ENCODE results near the gene SAMD15. TPM values are rescaled to one million over a fixed set of nuclear protein-coding genes. Genes with fewer than 3 reads are reported as not detected.
"Not testable (repeated sequence)": the region's sequence is repeated elsewhere in the genome, so short reads cannot be mapped to it uniquely, and the experiment has no call there.

The SAMD15 gene
- total RNA-seq, 1 donor from 2014 or later = 12.6 TPM

DNA sequence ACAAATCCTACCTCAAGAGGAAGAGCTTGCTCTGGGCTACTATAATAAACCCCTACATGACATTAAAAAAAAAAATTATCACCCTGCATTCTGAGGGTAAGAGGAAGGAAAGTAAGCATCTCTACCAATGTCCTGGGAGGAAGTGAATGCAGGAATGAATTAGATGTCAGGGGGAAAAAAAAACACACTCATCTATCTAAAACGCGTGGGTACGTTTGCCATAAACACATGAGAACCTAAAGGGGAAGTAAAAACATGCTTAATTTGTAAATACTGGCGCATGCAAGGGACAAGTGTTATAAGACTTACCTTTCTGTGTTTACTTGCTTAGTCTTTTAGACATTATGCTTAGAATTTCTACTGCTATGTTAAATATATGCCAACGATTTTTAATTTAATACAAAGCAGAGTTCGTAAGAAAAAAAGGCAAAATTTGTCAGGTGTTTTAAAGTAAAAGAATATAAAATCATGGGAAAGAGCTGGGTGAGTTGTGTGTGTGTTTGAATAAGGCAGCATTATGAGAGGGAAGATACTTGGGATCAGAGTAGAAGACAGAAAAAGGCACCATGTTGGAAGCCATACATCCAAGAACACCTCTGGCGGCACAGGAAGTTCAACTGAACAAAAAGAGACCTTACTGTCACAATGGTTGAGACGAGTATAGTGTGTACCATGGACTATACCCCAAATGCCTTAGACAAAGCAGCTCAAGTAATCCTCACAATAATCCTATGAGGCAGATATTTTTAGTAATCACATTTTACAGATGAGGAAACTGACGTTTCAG lies 1.8 kb upstream of the SAMD15 start:
- no peak for FAIRE-seq

DNA sequence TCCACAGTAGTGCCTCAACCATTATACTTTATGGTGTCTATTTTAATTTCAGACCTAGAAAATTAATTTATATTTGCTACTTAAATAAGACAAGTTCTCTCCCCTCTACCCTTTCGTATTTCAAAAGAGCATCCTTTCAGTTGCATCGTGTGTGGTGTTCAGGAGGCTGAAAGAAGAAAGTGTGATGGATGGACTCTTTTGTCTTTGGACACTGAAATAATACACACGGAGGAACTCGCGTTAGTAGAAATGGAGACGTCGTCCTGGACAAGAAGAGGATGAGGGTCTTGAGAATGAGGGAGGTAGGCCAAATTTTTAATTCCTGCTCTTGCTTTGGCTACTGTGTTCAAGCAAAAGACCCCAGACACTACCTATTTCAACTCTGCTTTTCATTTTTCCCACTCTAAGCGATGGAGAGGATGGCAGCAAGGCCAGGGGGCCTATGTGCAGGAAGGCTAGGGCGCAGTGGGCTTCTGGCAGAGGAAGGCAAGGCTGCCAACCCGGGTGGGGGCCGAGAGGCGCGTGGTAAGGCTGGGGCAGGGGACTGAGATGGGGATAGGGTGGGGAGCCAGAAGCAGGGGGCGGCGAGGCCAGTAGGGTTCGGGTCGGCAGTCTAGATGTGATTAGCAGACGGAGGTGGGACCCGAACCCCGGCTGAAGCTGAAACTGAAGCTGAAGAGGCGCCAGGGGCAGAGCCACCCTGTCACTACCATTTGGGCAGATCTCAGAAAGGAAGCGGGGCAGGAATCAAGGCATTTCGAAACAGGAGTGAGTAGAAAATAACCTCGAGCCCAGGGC lies 1.0 kb upstream of the SAMD15 start:
- DNase-seq (ENCODE audit: low spot score in 2 of 2) (peak in 1 of 2 donors; percentile 27), FAIRE-seq (no peak)

More for the DNA sequence above, 1.8 kb upstream of the SAMD15 start:
- DNase-seq (ENCODE audit: low spot score in 2 of 2) = no peak

DNA sequence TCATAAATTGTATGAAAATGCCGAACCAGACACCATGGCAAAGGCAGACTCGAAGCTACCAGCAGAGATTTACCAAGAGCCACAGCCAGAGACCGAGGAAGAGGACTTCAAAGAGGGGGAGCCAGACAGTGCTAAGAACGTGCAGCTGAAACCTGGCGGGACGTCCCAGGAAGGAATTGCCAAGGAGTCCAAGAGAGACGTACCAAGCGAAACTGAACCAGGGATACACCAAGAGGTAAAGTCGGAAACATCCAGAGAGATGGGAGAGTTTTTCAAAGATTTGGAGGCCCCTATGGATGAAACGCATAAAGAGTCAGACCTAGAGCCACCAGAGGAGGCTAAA lies 294 bp downstream of the SAMD15 start:
- FAIRE-seq (no peak), DNase-seq (ENCODE audit: low spot score in 2 of 2) (no peak)

DNA sequence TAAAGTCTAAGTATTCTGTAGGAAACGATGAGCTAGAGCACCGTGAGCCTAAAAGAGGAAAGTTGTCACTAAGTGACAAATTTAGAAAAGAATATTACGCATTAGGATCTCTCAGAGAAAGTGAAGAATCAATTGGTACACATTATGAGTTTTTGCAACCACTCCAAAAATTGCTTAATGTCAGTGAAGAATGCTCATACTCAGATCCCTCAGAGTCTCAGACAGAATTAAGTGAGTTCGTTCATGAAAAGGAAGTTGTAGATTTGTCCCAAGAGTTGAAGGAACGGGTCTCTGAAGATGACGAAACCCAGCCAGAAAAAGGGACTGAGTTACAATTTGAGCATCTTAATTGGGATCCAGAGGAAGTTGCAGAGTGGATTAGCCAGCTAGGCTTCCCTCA lies 1.5 kb downstream of the SAMD15 start:
- DNase-seq (ENCODE audit: low spot score in 2 of 2) (no peak), FAIRE-seq (no peak)

DNA sequence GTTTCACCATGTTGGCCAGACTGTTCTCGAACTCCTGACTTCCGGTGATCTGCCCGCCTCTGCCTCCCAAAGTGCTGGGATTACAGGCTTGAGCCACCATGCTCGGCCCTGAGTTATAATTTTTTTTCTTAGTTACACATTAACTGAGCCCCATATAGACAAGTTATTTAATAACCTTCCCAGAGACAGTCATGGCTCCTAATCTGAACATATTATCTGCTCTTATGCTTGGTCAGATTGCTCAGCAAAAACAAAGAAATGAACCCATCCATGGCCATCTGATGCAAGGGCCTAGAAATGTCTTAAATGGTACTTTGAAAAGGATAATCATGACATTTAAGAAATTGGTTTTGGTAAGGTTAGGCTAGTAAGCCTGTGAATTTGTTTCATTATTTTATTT lies 13.0 kb downstream of the SAMD15 start:
- DNase-seq (ENCODE audit: low spot score in 2 of 2) (no peak), FAIRE-seq (no peak)

DNA sequence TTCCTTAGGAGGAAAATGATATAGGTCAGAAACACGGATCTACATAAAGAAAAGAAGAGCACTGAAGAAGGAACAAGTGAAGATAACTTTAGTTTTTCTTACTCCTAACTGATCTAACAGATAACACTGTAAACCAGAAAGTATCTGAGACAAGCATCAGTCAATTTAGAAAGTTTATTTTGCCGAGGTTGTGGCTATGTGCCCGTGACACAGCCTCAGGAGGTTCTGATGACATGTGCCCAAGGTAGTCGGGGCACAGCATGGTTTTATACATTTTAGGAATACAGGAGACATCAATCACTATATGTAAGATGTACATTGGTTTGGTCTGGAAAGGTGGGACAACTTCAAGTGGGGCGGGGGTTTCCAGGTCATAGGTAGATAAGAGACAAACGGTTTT lies 23.0 kb downstream of the SAMD15 start:
- FAIRE-seq = no peak
- no peak for DNase-seq (ENCODE audit: low spot score in 2 of 2)

DNA sequence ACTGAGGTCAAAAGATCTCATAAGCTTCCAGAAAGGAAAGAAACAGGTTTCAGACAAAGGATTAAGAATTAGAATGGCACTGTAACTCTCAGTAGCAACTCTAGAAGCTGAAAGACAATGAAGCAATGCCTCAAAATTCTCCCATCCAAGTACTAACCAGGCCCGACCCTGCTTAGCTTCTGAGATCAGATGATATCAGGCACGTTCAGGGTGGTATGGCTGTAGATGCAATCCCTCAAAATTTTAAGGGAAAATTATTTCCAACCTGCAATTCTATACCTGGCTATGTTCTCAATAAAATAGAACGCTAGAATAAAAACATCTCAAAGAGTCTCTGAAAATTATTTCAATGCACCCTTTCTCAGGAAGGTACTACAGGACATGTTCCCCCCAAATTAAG lies 26.6 kb downstream of the SAMD15 start:
- DNase-seq (ENCODE audit: low spot score in 2 of 2) (no peak), FAIRE-seq (no peak)

DNA sequence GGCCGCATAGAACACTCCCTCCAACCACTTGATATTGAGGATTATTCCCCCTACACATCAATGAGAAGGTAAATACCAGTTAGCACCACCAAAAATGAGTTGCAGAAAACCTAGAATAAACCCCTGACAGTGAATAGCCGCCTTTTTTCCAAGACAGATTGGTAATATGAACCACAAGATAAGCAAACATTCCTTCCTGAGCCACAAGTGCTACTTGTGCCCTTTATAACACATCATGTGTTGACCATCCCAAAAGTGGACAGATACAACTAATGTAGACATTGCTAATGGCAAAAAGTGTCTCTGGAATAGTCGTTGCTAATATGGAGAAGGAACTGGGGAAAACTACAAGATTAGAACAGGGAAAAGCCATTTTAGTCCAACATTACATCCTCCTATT lies 28.9 kb downstream of the SAMD15 start:
- DNase-seq (ENCODE audit: low spot score in 2 of 2) (no peak), FAIRE-seq (no peak)

DNA sequence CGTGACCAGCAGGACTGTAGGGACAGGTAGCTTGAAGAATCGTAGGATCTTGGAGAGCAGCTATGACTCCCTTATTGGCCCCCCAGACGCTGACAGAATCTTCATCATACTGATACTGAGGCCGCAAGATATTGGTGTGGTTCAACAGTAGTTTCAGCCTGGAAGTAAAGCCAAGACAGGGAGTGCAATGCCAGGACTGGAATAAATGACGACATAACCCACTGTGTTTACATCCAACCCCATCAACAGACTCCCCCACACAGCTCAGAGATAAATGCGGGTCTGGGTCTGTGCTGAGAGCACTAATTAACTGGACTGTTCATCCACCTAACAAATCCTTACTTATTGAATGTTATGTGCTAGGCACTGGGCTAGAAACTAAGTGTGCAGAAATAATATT lies 29.5 kb downstream of the SAMD15 start:
- DNase-seq (ENCODE audit: low spot score in 2 of 2) = no peak
- no peak for FAIRE-seq

DNA sequence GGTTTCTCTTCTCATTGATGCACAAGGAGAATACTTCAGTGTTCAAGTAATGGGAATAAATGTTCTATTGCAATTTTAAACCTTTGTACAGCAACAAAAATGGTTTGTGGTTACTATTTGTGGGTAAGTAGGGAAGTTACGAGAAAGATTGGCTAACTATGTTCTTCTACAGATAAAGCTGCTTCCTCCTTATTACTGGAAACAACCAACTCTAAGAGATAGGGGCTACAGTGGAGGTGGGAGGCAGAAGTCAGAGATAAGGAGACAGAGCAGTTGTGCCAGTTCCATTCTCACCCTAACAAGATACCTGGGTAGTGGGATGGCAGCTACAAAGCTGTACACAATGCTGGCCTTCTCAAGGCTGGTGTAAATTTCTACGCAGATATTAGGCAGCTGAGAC lies 30.0 kb downstream of the SAMD15 start:
- DNase-seq (ENCODE audit: low spot score in 2 of 2) (no peak), FAIRE-seq (no peak)

DNA sequence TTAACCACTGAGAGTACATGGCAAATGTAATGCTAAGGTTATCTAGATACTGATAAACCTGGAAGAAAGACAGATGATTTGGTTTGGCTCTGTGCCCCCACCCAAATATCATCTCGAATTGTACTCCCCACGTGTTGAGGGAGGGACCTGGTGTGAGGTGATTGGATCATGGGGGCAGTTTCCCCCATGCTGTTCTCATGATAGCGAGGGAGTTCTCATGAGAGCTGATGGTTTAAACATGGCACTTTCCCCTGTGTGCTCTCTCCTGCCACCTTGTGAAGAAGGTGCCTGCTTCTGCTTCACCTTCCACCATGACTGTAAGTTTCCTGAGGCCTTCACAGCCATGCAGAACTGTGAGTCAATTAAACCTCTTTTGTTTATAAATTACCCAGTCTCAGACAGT lies 32.0 kb downstream of the SAMD15 start:
- FAIRE-seq (no peak), DNase-seq (ENCODE audit: low spot score in 2 of 2) (no peak)

DNA sequence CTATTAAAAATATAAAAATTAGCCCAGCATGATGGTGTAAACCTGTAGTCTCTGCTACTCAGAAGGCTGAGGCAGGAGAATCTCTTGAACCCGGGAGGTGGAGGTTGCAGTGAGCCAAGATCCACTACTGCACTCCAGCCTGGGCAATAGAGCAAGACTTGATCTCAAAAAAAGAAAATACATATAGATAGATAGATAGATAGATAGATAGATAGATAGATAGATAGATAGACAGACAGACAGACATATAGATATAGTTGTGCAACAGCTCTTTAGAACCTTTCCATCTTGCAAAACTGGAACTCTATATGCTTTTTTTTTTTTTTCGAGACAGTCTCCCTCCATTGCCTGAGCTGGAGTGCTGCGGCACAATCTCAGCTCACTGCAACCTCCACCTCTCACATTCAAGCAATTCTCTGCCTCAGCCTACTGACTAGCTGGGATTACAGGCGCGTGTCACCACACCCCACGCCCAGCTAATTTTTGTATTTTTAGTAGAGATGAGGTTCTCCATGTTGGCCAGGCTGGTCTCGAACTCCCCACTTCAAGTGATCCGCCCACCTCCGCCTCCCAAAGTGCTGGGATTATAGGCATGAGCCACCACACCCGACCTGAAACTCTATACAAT lies 38.3 kb downstream of the SAMD15 start:
- DNase-seq (ENCODE audit: low spot score in 2 of 2); FAIRE-seq: not testable (repeated sequence)

DNA sequence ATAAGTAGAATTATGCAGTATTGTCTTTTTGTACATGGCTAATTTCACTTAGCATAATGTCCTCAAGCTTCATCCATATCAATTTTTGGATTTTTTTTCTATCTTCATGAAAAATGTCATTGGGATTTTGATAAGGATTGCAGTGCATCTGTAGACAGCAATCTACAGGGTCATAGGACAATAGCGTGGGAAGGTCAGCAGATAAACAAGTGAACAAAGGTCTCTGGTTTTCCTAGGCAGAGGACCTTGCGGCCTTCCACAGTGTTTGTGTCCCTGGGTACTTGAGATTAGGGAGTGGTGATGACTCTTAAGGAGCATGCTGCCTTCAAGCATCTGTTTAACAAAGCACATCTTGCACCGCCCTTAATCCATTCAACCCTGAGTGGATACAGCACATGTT lies 38.9 kb downstream of the SAMD15 start:
- not testable (repeated sequence) for DNase-seq (ENCODE audit: low spot score in 2 of 2); FAIRE-seq

DNA sequence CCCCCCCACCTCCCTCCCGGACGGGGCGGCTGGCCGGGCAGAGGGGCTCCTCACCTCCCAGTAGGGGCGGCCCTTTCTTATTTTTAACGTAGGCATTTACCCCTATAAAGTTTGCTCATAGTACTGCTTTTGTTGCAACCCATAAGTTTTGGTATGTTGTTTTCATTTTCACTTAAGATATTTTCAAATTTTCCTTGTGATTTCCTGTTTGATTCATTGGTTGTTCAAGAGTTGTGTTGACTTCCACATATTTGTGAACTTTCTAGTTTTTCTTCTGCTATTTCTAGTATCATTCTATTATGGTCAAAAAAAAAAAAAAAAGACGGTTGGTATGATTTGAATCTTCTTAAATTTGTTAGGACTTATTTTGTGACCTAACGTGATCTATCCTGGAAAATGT lies 39.7 kb downstream of the SAMD15 start:
- no peak for FAIRE-seq

DNA sequence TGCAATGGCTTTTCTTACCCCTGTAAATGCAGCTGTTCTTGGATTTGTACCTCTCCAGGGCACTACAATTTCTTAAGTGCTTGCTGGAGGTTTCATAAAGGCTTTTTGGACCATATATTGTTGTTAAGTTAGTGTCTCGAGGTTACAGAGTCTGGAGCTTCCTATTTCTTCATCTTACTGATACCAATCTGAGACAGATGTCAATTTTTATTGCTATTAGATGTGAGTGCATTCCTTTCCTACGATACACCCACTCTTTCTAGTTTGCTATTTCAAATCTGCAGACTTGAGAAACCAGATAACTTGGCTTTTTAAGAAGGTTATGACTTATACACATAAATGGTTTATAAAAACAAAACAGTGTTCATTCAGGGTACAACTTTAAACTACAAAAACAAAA lies 44.0 kb downstream of the SAMD15 start:
- DNase-seq (ENCODE audit: low spot score in 2 of 2) (no peak), FAIRE-seq (no peak)

More for the DNA sequence above, 39.7 kb downstream of the SAMD15 start:
- DNase-seq (ENCODE audit: low spot score in 2 of 2) = no peak

DNA sequence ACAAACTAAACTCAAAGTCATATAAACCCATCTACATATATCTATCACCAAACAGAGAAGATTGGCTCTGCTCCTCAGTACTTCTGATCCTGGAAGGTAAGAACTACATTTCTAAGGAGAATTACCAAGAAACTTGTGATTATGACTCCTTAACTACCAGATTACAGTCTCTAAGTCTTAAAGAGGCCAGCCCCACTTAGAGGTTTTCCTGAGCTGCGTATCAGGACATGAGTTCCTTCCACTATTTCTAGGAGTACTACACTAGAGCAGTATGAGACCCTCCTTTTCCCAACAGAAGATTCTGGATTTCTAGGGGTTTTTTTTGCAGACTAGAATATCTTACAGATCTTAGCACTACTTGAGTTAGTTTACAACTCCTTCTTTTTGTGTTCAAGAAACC lies 46.2 kb downstream of the SAMD15 start, which contains the start of gene NOXRED1:
TSS of gene NOXRED1 (minus strand) at position 101 of the 400 bp plus-strand sequence. CDS start 634 bp downstream, outside the sequence.
- DNase-seq (ENCODE audit: low spot score in 2 of 2) = no peak
- no peak for FAIRE-seq

DNA sequence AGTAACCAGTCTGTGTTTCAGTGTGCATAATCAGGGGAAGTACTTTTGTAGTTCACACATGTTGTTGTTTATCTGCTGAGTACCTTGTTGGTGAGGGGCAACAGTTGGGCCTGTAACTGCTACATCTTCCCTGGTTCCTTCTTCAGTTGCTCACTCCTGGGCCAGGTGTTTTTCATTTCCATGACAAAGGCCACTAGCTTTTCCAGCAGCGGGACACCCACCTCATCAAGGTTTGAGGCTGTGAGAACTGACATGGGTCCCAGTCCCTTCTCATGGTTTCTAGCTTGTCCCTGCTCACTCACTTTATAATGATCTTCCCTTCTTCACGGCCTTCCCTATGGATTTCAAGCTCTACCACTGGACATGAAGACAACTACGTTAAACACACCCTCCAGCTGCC lies 47.7 kb downstream of the SAMD15 start:
- FAIRE-seq (no peak), DNase-seq (ENCODE audit: low spot score in 2 of 2) (no peak)

DNA sequence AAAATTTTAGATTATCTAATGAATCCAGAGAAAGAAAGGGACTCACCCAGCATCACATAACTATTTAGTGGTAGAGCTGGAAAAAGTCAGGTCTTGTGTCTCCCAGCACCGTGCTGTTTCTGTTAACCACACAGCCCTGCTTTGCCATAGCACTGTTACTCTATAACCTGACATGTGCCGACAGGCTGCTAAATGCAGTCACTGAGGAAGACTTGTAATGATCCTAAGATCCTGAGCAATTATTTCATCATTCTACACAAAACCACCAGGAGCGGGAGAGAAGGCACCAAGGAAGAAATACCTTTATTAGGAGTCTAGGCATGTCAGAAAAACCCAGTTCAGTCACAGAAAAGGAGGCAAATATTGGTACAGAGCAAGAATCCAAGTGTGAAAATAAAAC lies 49.2 kb downstream of the SAMD15 start:
- FAIRE-seq = no peak
- DNase-seq (ENCODE audit: low spot score in 2 of 2) = no peak

DNA sequence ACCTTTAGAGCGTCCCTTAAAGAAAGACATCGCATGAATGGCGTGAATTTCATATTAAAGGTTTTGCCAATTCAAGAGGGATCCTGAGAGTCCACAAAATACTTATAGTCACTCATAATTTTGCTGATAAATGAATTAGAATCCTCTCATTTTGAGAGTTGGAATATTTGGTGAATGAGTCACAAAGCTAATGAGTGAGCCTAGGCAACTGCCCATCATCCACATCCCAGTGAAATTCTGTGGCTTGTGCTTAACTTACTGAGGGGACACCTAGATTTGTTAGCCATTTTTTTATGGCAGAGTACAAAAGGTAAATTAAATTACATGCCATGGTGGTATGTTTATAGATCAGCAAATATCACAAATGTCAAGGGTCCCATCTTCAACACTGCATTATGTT lies 58.9 kb downstream of the SAMD15 start:
- DNase-seq (ENCODE audit: low spot score in 2 of 2) (no peak), FAIRE-seq (no peak)

DNA sequence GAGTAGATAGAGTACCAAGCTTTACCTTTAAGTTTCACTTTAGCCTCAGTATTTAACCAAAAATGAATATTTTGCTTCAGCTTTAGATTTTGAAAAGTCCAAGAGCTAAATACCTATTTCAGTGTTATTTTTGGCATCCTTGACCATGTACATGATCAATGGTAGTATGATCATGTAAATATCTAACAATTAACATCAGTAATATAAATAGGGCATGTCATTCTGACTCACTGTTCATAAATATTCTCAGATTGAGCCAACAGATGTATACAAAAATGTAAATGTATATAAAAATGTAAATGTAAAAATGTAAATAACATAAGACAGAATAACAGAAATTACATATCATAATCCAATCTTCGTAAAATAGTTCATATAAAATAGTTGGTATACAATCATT lies 61.4 kb downstream of the SAMD15 start:
- DNase-seq (ENCODE audit: low spot score in 2 of 2) (no peak), FAIRE-seq (peak; percentile 53)

DNA sequence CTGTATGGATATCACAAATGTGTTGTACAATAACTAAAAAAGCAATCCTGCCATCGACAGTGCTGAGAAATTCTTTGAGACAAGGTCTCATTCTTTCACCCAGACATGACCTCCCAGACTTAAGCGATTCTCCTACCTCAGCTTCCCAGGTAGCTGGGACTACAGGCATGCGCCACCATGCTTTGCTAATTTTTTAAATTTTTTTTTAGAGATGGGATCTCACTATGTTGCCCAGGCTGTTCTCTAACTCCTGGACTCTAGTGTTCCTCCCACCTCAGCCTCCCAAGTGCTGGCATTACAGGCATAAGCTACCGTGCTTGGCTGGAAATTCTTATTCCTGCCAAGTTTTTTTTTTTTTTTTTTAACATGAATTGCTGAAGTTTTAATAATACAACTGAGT lies 62.7 kb downstream of the SAMD15 start:
- DNase-seq (ENCODE audit: low spot score in 2 of 2) (no peak), FAIRE-seq (no peak)

Data from frontal cortex (tissue), 4 donors.